BLaER1 (cell line): ENCODE results near the gene MED31.

Experiments
- H3K27ac ChIP-seq: shearing (Covaris generic); formaldehyde crosslinking; 2 replicates; pipeline ENCODE4 v1.8.1; 2022
- H3K27me3 ChIP-seq: shearing (Covaris generic); formaldehyde crosslinking; 2 replicates; pipeline ENCODE4 v1.8.1; 2022
- H3K36me3 ChIP-seq: shearing (Covaris generic); formaldehyde crosslinking; 2 replicates; pipeline ENCODE4 v1.8.1; 2022
- H3K4me1 ChIP-seq: shearing (Covaris generic); formaldehyde crosslinking; 2 replicates; pipeline ENCODE4 v1.8.1; 2022
- H3K4me2 ChIP-seq: shearing (Covaris generic); formaldehyde crosslinking; 2 replicates; pipeline ENCODE4 v1.8.1; 2022
- H3K4me3 ChIP-seq: shearing (Covaris generic); formaldehyde crosslinking; 2 replicates; pipeline ENCODE4 v1.8.1; 2022
- H3K9ac ChIP-seq: shearing (Covaris generic); formaldehyde crosslinking; 2 replicates; pipeline ENCODE4 v1.8.1; 2022
- H3K9me3 ChIP-seq: shearing (Covaris generic); formaldehyde crosslinking; 2 replicates; pipeline ENCODE4 v1.8.1; 2022
- H4K20me1 ChIP-seq: shearing (Covaris generic); formaldehyde crosslinking; 2 replicates; pipeline ENCODE4 v1.8.1; 2022
- Cebpa-rat ChIP-seq: shearing (Covaris generic); IDR thresholded peaks from 2 replicates; pipeline ENCODE4 v1.8.1; 2022

Gene MED31

DNA sequence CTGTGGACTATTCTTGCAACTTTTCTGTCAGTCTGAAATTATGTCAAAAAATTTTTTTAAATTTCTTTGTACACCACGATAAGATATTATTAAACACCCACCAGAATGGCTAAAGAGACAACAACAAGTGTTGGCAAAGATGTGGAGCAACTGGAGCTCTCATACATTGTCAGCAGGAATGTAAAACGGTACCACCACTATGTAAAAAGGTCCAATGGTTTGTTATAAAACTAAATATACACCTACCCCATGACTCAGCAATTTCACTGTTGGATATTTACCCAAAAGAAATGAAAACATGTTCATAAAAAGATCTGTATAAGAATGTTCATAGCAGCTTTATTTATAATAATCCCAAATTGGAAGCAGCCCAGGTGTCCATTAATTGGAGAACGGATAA lies 18.1 kb downstream of the MED31 start:
- Histone ChIP-seq H3K4me2 (no peak overlapping the region), H4K20me1 (peaks cover 29% of the 10 kb centered on the region), H3K27me3 (no peaks in the 10 kb centered on the region), H3K9me3 (no peaks in the 10 kb centered on the region), H3K4me3 (no peak overlapping the region), H3K36me3 (peaks cover 72% of the 10 kb centered on the region), H3K4me1 (peaks cover 7% of the 10 kb centered on the region), H3K27ac (no peak overlapping the region), H3K9ac (no peak overlapping the region)
- TF ChIP-seq Cebpa-rat: no peak

DNA sequence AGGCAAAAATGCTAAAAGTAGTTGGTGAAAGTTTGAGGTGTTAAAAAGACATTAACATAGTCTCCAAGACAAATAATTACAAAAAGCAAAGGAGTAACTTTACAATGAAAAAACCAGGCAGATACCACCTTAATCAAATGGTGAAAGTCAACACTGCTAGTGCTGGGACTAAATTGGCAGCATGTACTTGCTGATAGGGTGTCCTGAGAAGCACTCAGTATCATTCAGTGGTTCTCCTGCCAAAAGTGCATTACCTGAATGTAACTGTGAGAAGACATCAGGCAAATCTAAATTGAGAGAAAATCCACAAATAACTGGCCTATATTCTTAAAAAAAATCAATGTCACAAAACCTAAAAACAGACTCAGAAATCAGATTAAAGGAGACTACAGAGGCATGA lies 18.9 kb downstream of the MED31 start:
- H3K27ac ChIP-seq: no peak overlapping the region
- peaks cover under 1% of the 10 kb centered on the region; the same call in 1 of the 2 replicates for H3K4me1 ChIP-seq
- H3K4me3 ChIP-seq: no peak overlapping the region
- peaks cover 79% of the 10 kb centered on the region for H3K36me3 ChIP-seq
- H4K20me1 ChIP-seq: peaks cover 24% of the 10 kb centered on the region
- H3K4me2 ChIP-seq: no peak overlapping the region
- no peaks in the 10 kb centered on the region for H3K9me3 ChIP-seq
- no peak overlapping the region for H3K9ac ChIP-seq
- TF ChIP-seq Cebpa-rat: no peak
- H3K27me3 ChIP-seq: no peaks in the 10 kb centered on the region

DNA sequence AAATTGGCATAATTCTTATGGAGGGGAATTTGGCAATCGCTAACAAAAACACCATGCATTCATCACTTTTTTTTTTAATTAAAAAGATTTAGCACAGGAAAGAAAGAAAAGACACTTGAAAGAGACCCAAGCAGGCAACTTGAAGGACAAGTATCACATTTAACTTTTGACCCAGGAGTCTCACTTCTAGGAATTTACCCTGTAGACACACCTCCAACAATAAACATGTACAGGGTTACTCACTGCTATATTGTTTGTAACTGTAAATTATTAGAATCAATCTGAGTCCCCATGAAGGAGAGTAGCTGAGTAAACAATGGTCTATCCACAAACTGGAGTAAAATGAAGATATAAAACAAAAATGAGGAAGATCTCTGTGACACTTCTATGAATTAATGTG lies 21.0 kb downstream of the MED31 start:
- Histone ChIP-seq H4K20me1 (peaks cover 16% of the 10 kb centered on the region), H3K27me3 (no peaks in the 10 kb centered on the region)

DNA sequence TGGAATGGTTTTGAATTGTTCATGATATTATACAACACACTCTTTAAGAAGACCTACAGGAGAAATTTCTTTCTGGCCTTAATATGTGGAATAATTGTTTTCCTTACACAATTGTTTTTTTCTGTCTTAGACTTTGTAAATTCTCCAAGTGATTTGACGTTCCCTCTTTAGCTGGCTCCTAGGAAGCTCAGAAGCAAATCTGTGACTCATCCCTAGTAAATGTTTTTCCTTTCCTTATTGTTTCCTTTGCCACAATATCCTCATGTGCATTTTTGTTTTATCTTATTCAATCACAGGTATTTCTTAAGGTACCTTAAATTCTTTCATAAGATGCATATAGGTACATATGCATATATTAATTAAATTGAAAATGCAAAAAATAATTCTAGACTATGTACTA lies 24.4 kb downstream of the MED31 start:
- H3K9ac ChIP-seq: no peak overlapping the region
- no peak for TF ChIP-seq Cebpa-rat
- H3K36me3 ChIP-seq: peaks cover 92% of the 10 kb centered on the region
- no peaks in the 10 kb centered on the region for H3K9me3 ChIP-seq
- H3K27me3 ChIP-seq: no peaks in the 10 kb centered on the region
- H4K20me1 ChIP-seq: peaks cover 15% of the 10 kb centered on the region
- H3K4me1 ChIP-seq: no peaks in the 10 kb centered on the region
- no peak overlapping the region for H3K27ac ChIP-seq
- H3K4me3 ChIP-seq: no peak overlapping the region
- H3K4me2 ChIP-seq: no peak overlapping the region

More for the DNA sequence above, 21.0 kb downstream of the MED31 start:
- H3K9me3 ChIP-seq: no peaks in the 10 kb centered on the region
- no peak overlapping the region for H3K4me3 ChIP-seq
- H3K27ac ChIP-seq: no peak overlapping the region
- H3K9ac ChIP-seq: no peak overlapping the region
- H3K36me3 ChIP-seq: peaks cover 94% of the 10 kb centered on the region
- no peaks in the 10 kb centered on the region for H3K4me1 ChIP-seq
- H3K4me2 ChIP-seq: no peak overlapping the region
- no peak for TF ChIP-seq Cebpa-rat

DNA sequence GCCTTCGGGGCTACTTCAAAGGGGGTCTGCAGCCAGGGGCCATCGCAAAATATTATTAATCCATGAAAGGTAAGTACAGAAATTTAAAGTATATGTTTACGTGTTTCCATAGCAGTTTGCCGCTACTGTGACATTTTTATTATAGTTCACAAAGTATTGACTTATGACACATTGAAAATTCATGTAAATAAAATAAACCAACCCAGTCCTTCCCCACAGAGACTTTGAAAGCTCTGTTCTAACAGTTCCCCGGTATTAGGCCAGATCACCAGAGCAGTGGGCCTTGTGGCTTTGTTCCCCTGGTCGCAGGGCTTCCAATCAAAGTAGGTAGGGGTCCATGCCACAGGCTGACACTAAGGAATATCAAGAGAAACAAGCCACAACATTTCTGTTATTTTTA lies 24.8 kb downstream of the MED31 start:
- H3K4me1 ChIP-seq: no peaks in the 10 kb centered on the region
- H3K4me2 ChIP-seq: no peak overlapping the region
- H3K36me3 ChIP-seq: peaks cover 92% of the 10 kb centered on the region
- no peak for TF ChIP-seq Cebpa-rat
- H3K27me3 ChIP-seq: no peaks in the 10 kb centered on the region
- peaks cover 15% of the 10 kb centered on the region for H4K20me1 ChIP-seq
- no peak overlapping the region for H3K9ac ChIP-seq
- H3K9me3 ChIP-seq: no peaks in the 10 kb centered on the region
- H3K27ac ChIP-seq: no peak overlapping the region
- H3K4me3 ChIP-seq: no peak overlapping the region

DNA sequence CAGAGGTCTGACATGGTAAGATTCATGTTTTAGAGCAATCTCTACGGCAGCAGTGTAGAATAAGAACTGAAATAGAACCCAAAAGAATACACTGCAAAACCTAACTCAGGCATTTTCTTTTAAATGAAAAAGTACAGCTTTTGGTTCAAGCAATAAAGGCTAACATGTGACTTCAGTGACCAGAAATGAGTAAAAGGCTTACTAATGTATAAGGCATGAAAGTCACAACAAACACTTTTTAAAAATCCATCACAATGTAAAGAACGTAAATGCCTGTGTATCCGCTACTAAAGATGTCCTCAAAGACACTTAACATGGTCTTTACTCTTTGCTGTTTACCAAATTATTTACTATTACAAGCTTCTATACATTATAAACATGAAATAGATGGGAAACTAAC lies 27.5 kb downstream of the MED31 start:
- TF ChIP-seq Cebpa-rat: no peak
- Histone ChIP-seq H4K20me1 (peaks cover 15% of the 10 kb centered on the region), H3K9me3 (no peaks in the 10 kb centered on the region), H3K36me3 (peaks cover 90% of the 10 kb centered on the region), H3K4me2 (no peak overlapping the region), H3K27ac (no peak overlapping the region), H3K27me3 (no peaks in the 10 kb centered on the region), H3K9ac (no peak overlapping the region), H3K4me1 (no peaks in the 10 kb centered on the region), H3K4me3 (no peak overlapping the region)

DNA sequence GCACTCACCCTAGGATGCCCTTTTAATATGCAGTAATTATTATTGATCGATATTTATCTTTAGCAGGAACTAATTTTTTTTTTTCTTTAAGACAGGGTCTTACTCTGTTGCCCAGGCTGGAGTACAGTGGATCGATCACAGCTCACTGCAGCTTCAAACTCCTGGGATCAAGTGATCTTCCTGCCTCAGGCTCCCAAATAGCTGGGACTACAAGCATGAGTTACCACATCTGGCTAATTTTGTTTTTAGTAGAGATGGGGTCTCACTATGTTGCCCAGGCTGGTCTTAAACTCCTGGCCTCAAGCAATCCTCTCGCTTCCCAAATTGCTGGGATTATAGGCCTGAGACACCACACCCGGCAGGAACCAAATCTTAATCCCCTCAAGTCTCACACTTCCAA lies 40.2 kb downstream of the MED31 start:
- no peaks in the 10 kb centered on the region for H3K27me3 ChIP-seq
- H3K4me3 ChIP-seq: no peak overlapping the region
- no peak overlapping the region for H3K9ac ChIP-seq
- no peaks in the 10 kb centered on the region for H3K9me3 ChIP-seq
- H3K36me3 ChIP-seq: peaks cover 79% of the 10 kb centered on the region
- H3K27ac ChIP-seq: no peak overlapping the region
- no peak for TF ChIP-seq Cebpa-rat
- H3K4me2 ChIP-seq: no peak overlapping the region
- no peaks in the 10 kb centered on the region; the same call in 1 of the 2 replicates for H4K20me1 ChIP-seq
- H3K4me1 ChIP-seq: no peaks in the 10 kb centered on the region

DNA sequence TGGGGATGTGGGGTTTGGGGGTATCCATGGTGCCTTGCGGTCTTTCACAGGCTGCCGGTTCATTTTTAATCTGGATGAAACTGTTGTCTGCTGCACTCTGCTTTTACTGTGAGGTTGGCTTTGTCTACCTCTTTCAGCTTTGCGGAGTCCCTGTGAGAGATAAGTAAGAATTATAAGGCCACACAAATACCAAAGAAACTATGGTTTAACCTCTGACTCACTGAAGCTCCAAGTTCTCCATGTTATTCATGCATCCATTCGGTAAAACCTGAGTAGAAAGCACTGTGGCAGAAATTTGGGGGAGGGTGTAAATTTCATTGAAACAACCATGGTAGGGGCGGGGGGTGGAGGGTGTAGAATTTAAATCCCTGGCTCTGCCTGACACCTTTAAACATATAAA lies 41.4 kb downstream of the MED31 start:
- H3K27ac ChIP-seq: no peak overlapping the region
- H4K20me1 ChIP-seq: no peaks in the 10 kb centered on the region; the same call in 1 of the 2 replicates
- H3K9me3 ChIP-seq: no peaks in the 10 kb centered on the region
- no peaks in the 10 kb centered on the region for H3K27me3 ChIP-seq
- no peak overlapping the region for H3K9ac ChIP-seq
- H3K4me2 ChIP-seq: no peak overlapping the region
- peaks cover 79% of the 10 kb centered on the region for H3K36me3 ChIP-seq
- no peak for TF ChIP-seq Cebpa-rat
- no peak overlapping the region for H3K4me3 ChIP-seq
- H3K4me1 ChIP-seq: no peaks in the 10 kb centered on the region

DNA sequence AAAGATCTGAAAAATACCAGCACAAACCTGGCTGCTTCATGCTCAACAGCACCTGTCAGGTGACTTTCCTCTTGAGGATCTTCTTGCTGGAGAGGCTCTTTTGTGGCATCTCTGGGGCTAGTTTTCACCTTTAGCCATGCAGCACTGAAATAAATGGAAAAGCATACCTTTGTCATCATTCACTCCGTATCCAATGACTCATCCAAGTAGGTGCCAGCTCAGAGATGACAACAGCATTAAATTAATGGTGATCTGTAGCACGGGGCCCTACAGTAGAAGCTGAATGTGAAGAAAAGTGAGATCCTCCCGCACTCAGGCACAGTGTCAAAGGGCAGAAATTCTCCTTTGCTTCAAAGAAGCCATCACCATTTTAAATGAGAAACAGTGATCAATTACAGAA lies 43.1 kb downstream of the MED31 start:
- H3K4me1 ChIP-seq: no peaks in the 10 kb centered on the region
- H3K4me2 ChIP-seq: no peak overlapping the region
- no peaks in the 10 kb centered on the region for H3K9me3 ChIP-seq
- no peaks in the 10 kb centered on the region for H3K27me3 ChIP-seq
- TF ChIP-seq Cebpa-rat: no peak
- H4K20me1 ChIP-seq: no peaks in the 10 kb centered on the region; the same call in 1 of the 2 replicates
- H3K36me3 ChIP-seq: peaks cover 90% of the 10 kb centered on the region
- no peak overlapping the region for H3K9ac ChIP-seq
- H3K4me3 ChIP-seq: no peak overlapping the region
- H3K27ac ChIP-seq: no peak overlapping the region

DNA sequence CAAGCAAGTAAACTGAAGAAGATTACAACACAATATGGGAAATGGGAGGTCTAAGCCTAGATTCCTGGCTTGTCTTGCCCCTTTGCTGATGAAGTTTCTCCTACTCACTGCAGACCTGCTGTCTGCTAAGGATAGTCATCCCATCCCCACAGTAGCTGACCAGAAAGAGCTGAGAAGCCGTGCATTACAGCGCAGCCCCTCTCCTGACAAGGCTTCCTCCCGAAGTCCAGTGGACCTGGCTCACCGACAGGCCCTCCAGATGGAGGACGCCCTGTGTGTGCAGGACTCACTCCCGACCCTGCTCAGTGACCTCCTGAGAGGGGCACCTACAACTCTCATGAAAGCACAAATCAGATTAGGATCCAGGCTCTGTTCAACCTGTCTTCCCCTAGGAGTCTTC lies 46.3 kb downstream of the MED31 start:
- peaks cover 90% of the 10 kb centered on the region for H3K36me3 ChIP-seq
- no peaks in the 10 kb centered on the region for H3K27me3 ChIP-seq
- no peak overlapping the region for H3K4me3 ChIP-seq
- TF ChIP-seq Cebpa-rat: no peak
- H3K27ac ChIP-seq: no peak overlapping the region
- H3K4me1 ChIP-seq: no peaks in the 10 kb centered on the region
- H3K9me3 ChIP-seq: no peaks in the 10 kb centered on the region
- H3K9ac ChIP-seq: no peak overlapping the region
- H3K4me2 ChIP-seq: no peak overlapping the region
- H4K20me1 ChIP-seq: no peaks in the 10 kb centered on the region

DNA sequence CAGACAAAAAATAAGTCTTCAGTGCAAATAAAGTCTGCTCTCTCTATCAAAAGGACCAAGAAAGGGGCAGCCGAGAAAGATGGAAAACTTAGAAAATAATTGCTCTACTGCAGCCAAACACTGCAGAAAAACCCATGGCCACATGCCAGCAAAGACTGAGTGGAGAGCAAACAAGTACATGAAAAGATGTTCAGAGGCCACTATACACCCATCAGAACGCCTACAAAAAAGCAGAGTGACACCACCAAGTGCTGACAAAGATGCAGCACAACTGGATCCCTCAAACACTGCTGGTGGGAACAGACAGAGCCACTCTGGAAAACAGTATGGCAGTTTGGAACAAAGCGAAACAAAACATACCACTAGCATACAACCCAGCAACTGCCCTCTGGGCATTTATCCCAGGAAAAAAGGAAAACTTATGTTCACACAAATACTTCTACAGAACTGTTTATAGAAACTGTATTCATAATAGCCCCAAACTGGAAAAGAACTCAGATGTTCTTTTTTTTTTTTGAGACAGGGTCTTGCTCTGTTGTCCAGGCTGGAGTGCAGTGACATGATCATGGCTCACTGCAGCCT lies 47.6 kb downstream of the MED31 start:
- H4K20me1 ChIP-seq: no peaks in the 10 kb centered on the region
- peaks cover 88% of the 10 kb centered on the region for H3K36me3 ChIP-seq
- no peak overlapping the region for H3K9ac ChIP-seq
- H3K27ac ChIP-seq: no peak overlapping the region
- no peaks in the 10 kb centered on the region for H3K9me3 ChIP-seq
- peaks cover 8% of the 10 kb centered on the region; the same call in 1 of the 2 replicates for H3K4me1 ChIP-seq
- TF ChIP-seq Cebpa-rat: no peak
- H3K4me3 ChIP-seq: no peak overlapping the region
- no peaks in the 10 kb centered on the region for H3K27me3 ChIP-seq
- no peak overlapping the region for H3K4me2 ChIP-seq
